ENCODE results near the gene WDR72.

- no peak for TF ChIP-seq POLR2A (IDR thresholded peaks at IDR 0.05)
- no peak for TF ChIP-seq CTCF (IDR thresholded peaks at IDR 0.05)
Measured at GRCh38 chr15:53670701-53671100, 88.8 kb downstream of the WDR72 start.

Measured in lower leg skin (tissue), 3 donors.